ENCODE results near the gene PAX7. TPM values are rescaled to one million over a fixed set of nuclear protein-coding genes. Genes with fewer than 3 reads are reported as not detected.

Gene PAX7
- total and polyA plus RNA-seq, 2 experiments from 2014 or later, result 0.03 TPM; not detected in 1

GRCh38 chr1:18778437-18778836 is 147.8 kb downstream of the PAX7 start:
- Histone ChIP-seq H2AFZ (no peak overlapping the region), H4K20me1 (replicated peaks; ENCODE audit: insufficient read depth) (no peaks in the 10 kb centered on the region), H3K9me2 (ENCODE audit: insufficient read depth) (no peaks in the 10 kb centered on the region), H3K27me3 (ENCODE audit: insufficient read depth) (peaks cover under 1% of the 10 kb centered on the region), H3K79me2 (replicated peaks; ENCODE audit: insufficient read depth) (no peaks in the 10 kb centered on the region), H3K4me3 (no peak overlapping the region), H3K4me1 (ENCODE audit: insufficient read depth) (peaks cover 5% of the 10 kb centered on the region), H3K4me2 (no peak overlapping the region), H3F3A (replicated peaks; ENCODE audit: low read depth) (no peaks in the 10 kb centered on the region), H3K27ac (ENCODE audit: low read depth) (no peak overlapping the region), H3K36me3 (ENCODE audit: insufficient read depth) (no peaks in the 10 kb centered on the region)
- no peak for DNase-seq (ENCODE audit: low spot score)
- Mint-ChIP-seq H3K27me3 (ENCODE audit: insufficient read depth, low read depth, poor library complexity) (peaks cover 16% of the 10 kb centered on the region), H3K4me3 (no peak overlapping the region), H3K9me3 (no peaks in the 10 kb centered on the region), H3K36me3 (ENCODE audit: low read depth) (no peaks in the 10 kb centered on the region), H3K4me1 (peaks cover 21% of the 10 kb centered on the region), H3K27ac (no peak overlapping the region)
- ATAC-seq, result no peak
- TF ChIP-seq POLR2AphosphoS5 (IDR thresholded peaks at IDR 0.05; ENCODE audit: low read depth) (no peak), ZNF114 (CRISPR knock-in tag; IDR thresholded peaks at IDR 0.05) (no peak), STAT1 (IDR thresholded peaks at IDR 0.05; ENCODE audit: unreplicated experiment) (no peak)

- H3K4me3 ChIP-seq, result no peak overlapping the region
- Mint-ChIP-seq H3K4me3 (no peak overlapping the region), H3K9me3 (no peaks in the 10 kb centered on the region; the same call in 2 of the 3 replicates), H3K27ac (no peak overlapping the region), H3K4me1 (peaks cover 39% of the 10 kb centered on the region), H3K36me3 (ENCODE audit: low read depth) (no peaks in the 10 kb centered on the region), H3K27me3 (ENCODE audit: insufficient read depth, low read depth, poor library complexity) (peaks cover 27% of the 10 kb centered on the region)
- no peak overlapping the region for H3K4me2 ChIP-seq
- peaks cover 10% of the 10 kb centered on the region for H3K27me3 ChIP-seq (ENCODE audit: insufficient read depth)
- H3K27ac ChIP-seq (ENCODE audit: low read depth), result no peak overlapping the region
- H3K79me2 ChIP-seq (replicated peaks; ENCODE audit: insufficient read depth), result no peaks in the 10 kb centered on the region
- H2AFZ ChIP-seq, result no peak overlapping the region
- H3K4me1 ChIP-seq (ENCODE audit: insufficient read depth), result peaks cover 20% of the 10 kb centered on the region
- no peaks in the 10 kb centered on the region; the same call in 1 of the 2 replicates for H3F3A ChIP-seq (replicated peaks; ENCODE audit: low read depth)
- no peak for DNase-seq (ENCODE audit: low spot score)
- no peaks in the 10 kb centered on the region for H3K9me2 ChIP-seq (ENCODE audit: insufficient read depth)
- ATAC-seq, result no peak
- H3K36me3 ChIP-seq (ENCODE audit: insufficient read depth), result no peaks in the 10 kb centered on the region
- TF ChIP-seq EZH2phosphoT487 (IDR thresholded peaks at IDR 0.05; ENCODE audit: unreplicated experiment), result no peak
- no peak for TF ChIP-seq POLR2AphosphoS5 (IDR thresholded peaks at IDR 0.05; ENCODE audit: low read depth)
- no peak for TF ChIP-seq STAT1 (IDR thresholded peaks at IDR 0.05; ENCODE audit: unreplicated experiment)
- TF ChIP-seq, protein P1, sequence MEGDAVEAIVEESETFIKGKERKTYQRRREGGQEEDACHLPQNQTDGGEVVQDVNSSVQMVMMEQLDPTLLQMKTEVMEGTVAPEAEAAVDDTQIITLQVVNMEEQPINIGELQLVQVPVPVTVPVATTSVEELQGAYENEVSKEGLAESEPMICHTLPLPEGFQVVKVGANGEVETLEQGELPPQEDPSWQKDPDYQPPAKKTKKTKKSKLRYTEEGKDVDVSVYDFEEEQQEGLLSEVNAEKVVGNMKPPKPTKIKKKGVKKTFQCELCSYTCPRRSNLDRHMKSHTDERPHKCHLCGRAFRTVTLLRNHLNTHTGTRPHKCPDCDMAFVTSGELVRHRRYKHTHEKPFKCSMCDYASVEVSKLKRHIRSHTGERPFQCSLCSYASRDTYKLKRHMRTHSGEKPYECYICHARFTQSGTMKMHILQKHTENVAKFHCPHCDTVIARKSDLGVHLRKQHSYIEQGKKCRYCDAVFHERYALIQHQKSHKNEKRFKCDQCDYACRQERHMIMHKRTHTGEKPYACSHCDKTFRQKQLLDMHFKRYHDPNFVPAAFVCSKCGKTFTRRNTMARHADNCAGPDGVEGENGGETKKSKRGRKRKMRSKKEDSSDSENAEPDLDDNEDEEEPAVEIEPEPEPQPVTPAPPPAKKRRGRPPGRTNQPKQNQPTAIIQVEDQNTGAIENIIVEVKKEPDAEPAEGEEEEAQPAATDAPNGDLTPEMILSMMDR (conservative IDR thresholded peaks at IDR 0.05; ENCODE audit: low read depth in 2 of 2), result no peak
- no peak for TF ChIP-seq ZNF114 (CRISPR knock-in tag; IDR thresholded peaks at IDR 0.05)
- no peak for TF ChIP-seq REST (IDR thresholded peaks at IDR 0.05; ENCODE audit: unreplicated experiment)
- TF ChIP-seq ZNF331 (CRISPR knock-in tag; IDR thresholded peaks at IDR 0.05; ENCODE audit: low read depth), result no peak
- no peaks in the 10 kb centered on the region for H4K20me1 ChIP-seq (replicated peaks; ENCODE audit: insufficient read depth)
These were observed 150.4 kb downstream of the PAX7 start for GRCh38 chr1:18781031-18781430.
